Retinal pigment epithelial cell (primary cell): ENCODE data around the gene CCT6B.

Source experiments
- DNase-seq: peaks from one replicate; pipeline ENCODE4 v3.0.0-alpha.2; 2010; ENCODE audit warnings: low read depth
- H3K4me3 ChIP-seq: 2 replicates; pipeline ENCODE4 v1.5.1; 2011; ENCODE audit warnings: mild to moderate bottlenecking, low read length, control low read depth, moderate library complexity
- CTCF ChIP-seq: conservative IDR thresholded peaks from 2 replicates; pipeline ENCODE4 v1.5.1; 2011; ENCODE audit warnings: low read depth, low read length, control low read depth, inconsistent platforms

Gene CCT6B

GRCh38 chr17:34909040-34909439 lies 52.2 kb downstream of the CCT6B start:
- no peak overlapping the region for H3K4me3 ChIP-seq
- DNase-seq: no peak
- TF ChIP-seq CTCF: no peak

GRCh38 chr17:34902831-34903547 lies 58.3 kb downstream of the CCT6B start:
- no peak overlapping the region for H3K4me3 ChIP-seq
- TF ChIP-seq CTCF: no peak
- no peak for DNase-seq

DNA sequence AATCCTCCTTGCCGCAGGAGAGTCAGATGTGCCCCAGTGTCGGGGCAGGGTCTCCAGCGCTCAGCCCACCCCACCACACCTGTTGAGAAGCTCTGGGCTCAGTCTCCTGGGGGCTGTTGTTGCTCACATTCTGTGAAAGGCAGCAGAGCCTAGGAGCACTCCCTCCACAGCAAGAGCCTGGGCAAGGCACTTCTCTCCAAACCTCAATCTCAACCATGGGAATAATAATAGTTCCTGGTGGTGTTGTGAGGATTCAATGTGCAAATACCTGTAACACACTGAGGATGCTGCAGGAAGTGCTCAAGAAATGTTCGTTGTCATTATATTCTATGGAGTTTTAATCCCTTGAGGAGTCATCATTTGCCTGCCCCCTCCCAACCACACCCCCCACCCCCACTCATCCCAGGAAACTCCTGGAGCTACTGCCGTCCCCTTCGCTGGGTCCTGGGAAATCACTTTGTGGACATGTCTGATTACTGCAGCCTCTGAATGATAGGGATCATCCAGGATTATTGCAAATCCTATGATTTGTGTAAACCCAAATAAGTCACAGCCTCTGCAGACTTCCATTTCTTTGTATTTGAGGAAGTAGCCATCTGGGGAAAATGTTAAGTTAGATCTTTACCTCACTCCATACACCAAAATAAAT lies 61.5 kb downstream of the CCT6B start:
- TF ChIP-seq CTCF: no peak
- no peak overlapping the region for H3K4me3 ChIP-seq

DNA sequence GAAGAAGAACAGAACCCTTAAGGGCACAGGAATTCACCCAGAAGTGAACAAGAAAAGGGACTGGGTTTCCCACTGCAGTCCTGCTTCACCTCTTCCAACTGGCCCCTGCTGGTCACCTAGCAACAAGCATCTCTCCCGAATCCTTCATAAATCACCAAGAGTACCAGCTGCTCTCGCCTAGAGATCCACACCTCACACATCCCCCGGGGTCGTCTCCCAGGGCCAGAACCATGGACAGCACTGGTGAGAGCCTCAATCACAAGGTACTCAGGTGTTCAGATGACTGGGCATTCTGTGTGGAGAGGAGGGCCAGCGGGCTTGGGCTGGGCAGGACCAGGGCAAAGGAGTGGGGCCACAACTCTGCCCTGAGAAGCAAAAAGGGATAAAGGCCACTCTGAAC lies 65.9 kb downstream of the CCT6B start:
- DNase-seq: no peak
- TF ChIP-seq CTCF: no peak
- H3K4me3 ChIP-seq: no peak overlapping the region

More for the DNA sequence above, 61.5 kb downstream of the CCT6B start:
- DNase-seq: no peak

DNA sequence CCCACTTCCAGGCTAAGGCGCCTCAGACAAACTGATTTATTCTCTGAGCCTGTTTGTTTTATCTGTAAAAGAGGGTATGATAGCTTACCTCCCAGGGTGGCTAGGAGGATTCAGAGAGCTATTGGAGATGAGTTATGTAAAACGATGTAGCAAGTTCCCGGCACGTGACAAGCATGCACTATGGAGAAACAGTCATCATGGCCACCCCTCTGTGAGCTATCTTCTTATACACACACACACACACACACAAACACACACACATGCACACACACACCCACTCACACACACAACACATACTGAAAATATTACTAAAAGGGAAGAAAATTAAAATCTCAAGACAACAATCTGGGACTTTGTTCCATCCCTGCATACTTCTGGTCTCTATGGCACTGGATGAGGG lies 66.3 kb downstream of the CCT6B start:
- TF ChIP-seq CTCF: no peak
- no peak overlapping the region for H3K4me3 ChIP-seq
- DNase-seq: no peak

DNA sequence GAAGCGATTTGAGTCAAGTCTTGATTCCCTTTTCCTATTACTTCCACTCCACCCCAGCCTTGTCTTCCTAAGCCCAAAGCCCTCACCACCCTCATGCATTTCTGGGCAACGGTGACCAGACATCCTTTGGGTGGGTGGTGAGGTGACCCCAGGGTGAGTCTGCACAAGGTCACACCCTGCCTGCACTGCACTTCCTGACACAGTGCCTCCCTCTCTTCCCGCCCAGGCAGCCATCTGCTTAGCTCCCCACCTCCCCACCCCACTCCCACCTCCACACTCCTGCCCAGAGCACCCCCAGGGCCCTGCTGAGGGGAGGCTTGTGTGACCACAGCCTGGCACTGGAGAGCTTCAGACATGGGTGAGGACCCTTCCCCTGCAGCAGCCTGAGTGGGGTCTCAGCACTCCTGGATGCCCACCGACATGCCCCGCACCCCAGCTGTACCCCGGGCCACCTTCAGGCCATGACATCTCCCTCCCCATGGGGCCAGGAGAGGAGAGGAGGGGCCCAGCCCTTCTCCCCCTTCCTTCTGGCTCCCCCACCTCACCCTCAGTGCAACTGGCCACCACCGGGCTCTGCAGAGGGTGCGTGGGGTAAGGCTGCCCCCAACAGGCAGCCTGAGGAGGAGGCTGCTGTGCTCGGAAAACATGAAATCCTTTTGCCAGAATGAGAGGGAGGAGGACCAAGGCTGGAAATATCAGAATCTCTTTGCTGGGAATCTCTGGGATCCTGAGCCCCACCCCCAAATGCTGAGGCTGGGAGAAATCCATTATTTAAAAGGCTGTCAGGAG lies 68.6 kb downstream of the CCT6B start:
- TF ChIP-seq CTCF: peak; percentile 74
- H3K4me3 ChIP-seq: no peak overlapping the region
- no peak for DNase-seq
